ENCODE data around the gene ASB5.

- no peak for TF ChIP-seq CTCF (conservative IDR thresholded peaks at IDR 0.05 in 1 of 2, IDR thresholded peaks at IDR 0.05 in 1 of 2; ENCODE audit: low read depth in 1 of 2, low read length in 2 of 2)
- TF ChIP-seq EZH2 (IDR thresholded peaks at IDR 0.05; ENCODE audit: low read length, missing control alignments), result no peak
Measured at GRCh38 chr4:176229645-176230044, 39.4 kb downstream of the ASB5 start.

All from fibroblast of lung (primary cell).